WTC11 (cell line): ENCODE measurements around the gene FAM227A. TPM values are rescaled to one million over a fixed set of nuclear protein-coding genes. Genes with fewer than 3 reads are reported as not detected.

ENCODE experiments used
- ATAC-seq: fragments of 200-7000 bp; cut with Tn5 transposase; 2 replicates; pipeline ENCODE4 v1.10.0; 2021; ENCODE audit warnings: mild to moderate bottlenecking, moderate library complexity
- CTCF ChIA-PET: fragments of 300-600 bp; sonication (Branson Sonifier 250); formaldehyde crosslinking; loops from one replicate; lab custom pipeline; 2021; ENCODE audit warnings: antibody characterized with exemption; lab: Charles Lee
- POLR2A ChIA-PET: fragments of 350-600 bp; sonication (Branson Sonifier 250); formaldehyde crosslinking; loops from one replicate; lab custom pipeline; 2021; ENCODE audit warnings: antibody characterized with exemption; lab: Charles Lee
- DNase-seq: peaks from one replicate; pipeline ENCODE4 v3.0.0; 2021; ENCODE audit warnings: low spot score
- H3K27ac Mint-ChIP-seq: 2 replicates; pipeline ENCODE4 v1.8.0; 2021; ENCODE audit warnings: mixed read lengths
- H3K27me3 Mint-ChIP-seq: 2 replicates; pipeline ENCODE4 v1.8.0; 2021; ENCODE audit warnings: low read depth, mild to moderate bottlenecking, moderate library complexity, mixed read lengths
- H3K36me3 Mint-ChIP-seq: 2 replicates; pipeline ENCODE4 v1.8.0; 2021; ENCODE audit warnings: mixed read lengths
- H3K4me1 Mint-ChIP-seq: 2 replicates; pipeline ENCODE4 v1.8.0; 2022; ENCODE audit warnings: mixed read lengths
- H3K4me3 Mint-ChIP-seq: 2 replicates; pipeline ENCODE4 v1.8.0; 2021; ENCODE audit warnings: mild to moderate bottlenecking, moderate library complexity, mixed read lengths
- H3K9me3 Mint-ChIP-seq: 2 replicates; pipeline ENCODE4 v1.8.0; 2021; ENCODE audit warnings: mixed read lengths
- AFF4 ChIP-seq: sonication (generic); formaldehyde crosslinking; IDR thresholded peaks from 2 replicates; pipeline ENCODE4 v1.8.1; 2023; ENCODE audit warnings: mild to moderate bottlenecking, missing genetic modification reagents, borderline replicate concordance
- AR ChIP-seq: fragments of 250-450 bp; sonication (Bioruptor Pico); IDR thresholded peaks from 2 replicates; pipeline ENCODE4 v1.9.0; 2021; ENCODE audit warnings: mild to moderate bottlenecking
- ATF1 ChIP-seq: sonication (generic); formaldehyde crosslinking; IDR thresholded peaks from 2 replicates; pipeline ENCODE4 v1.8.1; 2023; ENCODE audit warnings: mild to moderate bottlenecking, moderate library complexity, missing genetic modification reagents
- CREM ChIP-seq: sonication (generic); formaldehyde crosslinking; IDR thresholded peaks from 2 replicates; pipeline ENCODE4 v1.8.1; 2022; ENCODE audit warnings: mild to moderate bottlenecking, missing genetic modification reagents, moderate library complexity
- ERG ChIP-seq: fragments of 250-450 bp; sonication (Bioruptor Pico); IDR thresholded peaks from 2 replicates; pipeline ENCODE4 v1.8.0; 2021; ENCODE audit warnings: mild to moderate bottlenecking
- FOXP4 ChIP-seq: sonication (generic); formaldehyde crosslinking; IDR thresholded peaks from 2 replicates; pipeline ENCODE4 v1.8.0; 2022; ENCODE audit warnings: mild to moderate bottlenecking, missing genetic modification reagents
- HMGA2 ChIP-seq: fragments of 250-450 bp; sonication (Bioruptor Pico); IDR thresholded peaks from 2 replicates; pipeline ENCODE4 v1.4.0; 2021; ENCODE audit warnings: mild to moderate bottlenecking, moderate library complexity
- JUN ChIP-seq: sonication (generic); formaldehyde crosslinking; IDR thresholded peaks from 2 replicates; pipeline ENCODE4 v1.8.0; 2023; ENCODE audit warnings: mild to moderate bottlenecking, missing genetic modification reagents
- NFATC4 ChIP-seq: fragments of 250-450 bp; sonication (Bioruptor Pico); IDR thresholded peaks from 2 replicates; pipeline ENCODE4 v1.9.0; 2021; ENCODE audit warnings: mild to moderate bottlenecking
- PRDM15 ChIP-seq: sonication (generic); formaldehyde crosslinking; IDR thresholded peaks from 2 replicates; pipeline ENCODE4 v1.8.0; 2022; ENCODE audit warnings: missing genetic modification reagents
- RELA ChIP-seq: sonication (generic); formaldehyde crosslinking; IDR thresholded peaks from 2 replicates; pipeline ENCODE4 v1.8.1; 2022; ENCODE audit warnings: missing genetic modification reagents, mild to moderate bottlenecking, borderline replicate concordance
- RORB ChIP-seq: fragments of 250-450 bp; sonication (Bioruptor Pico); IDR thresholded peaks from 2 replicates; pipeline ENCODE4 v1.9.0; 2021; ENCODE audit warnings: mild to moderate bottlenecking
- SP1 ChIP-seq: sonication (generic); formaldehyde crosslinking; conservative IDR thresholded peaks from 2 replicates; pipeline ENCODE4 v1.8.1; 2022; ENCODE audit warnings: missing genetic modification reagents
- USF1 ChIP-seq: sonication (generic); formaldehyde crosslinking; IDR thresholded peaks from 2 replicates; pipeline ENCODE4 v1.8.0; 2022; ENCODE audit warnings: mild to moderate bottlenecking, missing genetic modification reagents
- ZNF317 ChIP-seq: sonication (generic); formaldehyde crosslinking; IDR thresholded peaks from 2 replicates; pipeline ENCODE4 v1.8.1; 2023; ENCODE audit warnings: low read depth, mild to moderate bottlenecking, moderate library complexity, missing genetic modification reagents, borderline replicate concordance
- ZNF396 ChIP-seq: fragments of 250-450 bp; sonication (Bioruptor Pico); IDR thresholded peaks from 2 replicates; pipeline ENCODE4 v1.8.0; 2021; ENCODE audit warnings: mild to moderate bottlenecking, moderate library complexity, borderline replicate concordance
- ZNF425 ChIP-seq: fragments of 250-450 bp; sonication (Bioruptor Pico); conservative IDR thresholded peaks from 2 replicates; pipeline ENCODE4 v1.9.0; 2021; ENCODE audit warnings: mild to moderate bottlenecking
- total RNA-seq: library from RNA; stranded (reverse); gene quantifications from 3 replicates; pipeline ENCODE4 v1.2.3, GENCODE V29; 2021

Gene FAM227A
- total RNA-seq, 1 experiment from 2014 or later, result 3.8 TPM

GRCh38 chr22:38611559-38611958 lies 44.6 kb downstream of the FAM227A start:
- Mint-ChIP-seq H3K4me3 (no peak overlapping the region), H3K9me3 (0 out of 2 replicates have a peak, but pooled peaks cover 3% of the 10 kb centered on the region), H3K36me3 (peaks cover 5% of the 10 kb centered on the region), H3K27me3 (no peaks in the 10 kb centered on the region), H3K4me1 (peaks cover 5% of the 10 kb centered on the region), H3K27ac (no peak overlapping the region)
- CTCF ChIA-PET, result no interaction called here
- no peak for TF ChIP-seq ATF1 (CRISPR knock-in tag)
- TF ChIP-seq RELA, result no peak
- no peak for TF ChIP-seq JUN (CRISPR knock-in tag)
- no peak for TF ChIP-seq FOXP4 (CRISPR knock-in tag)
- TF ChIP-seq RORB (CRISPR knock-in tag), result no peak
- TF ChIP-seq ZNF317, result no peak
- TF ChIP-seq ZNF425 (CRISPR knock-in tag), result no peak
- TF ChIP-seq NFATC4, result no peak
- TF ChIP-seq AR (CRISPR knock-in tag), result no peak
- TF ChIP-seq ERG (CRISPR knock-in tag), result no peak
- TF ChIP-seq ZNF396 (CRISPR knock-in tag), result no peak
- TF ChIP-seq USF1 (CRISPR knock-in tag), result no peak
- TF ChIP-seq CREM (CRISPR knock-in tag), result no peak
- TF ChIP-seq SP1 (CRISPR knock-in tag), result no peak
- TF ChIP-seq PRDM15 (CRISPR knock-in tag), result no peak
- TF ChIP-seq HMGA2, result no peak
- no peak for TF ChIP-seq AFF4 (CRISPR knock-in tag)
- POLR2A ChIA-PET, result no interaction called here
- ATAC-seq (no peak), DNase-seq (no peak)
